ENCODE measurements around the gene PIK3CB.
"Not testable (repeated sequence)": the region's sequence is repeated elsewhere in the genome, so short reads cannot be mapped to it uniquely, and the experiment has no call there.

The PIK3CB gene

DNA sequence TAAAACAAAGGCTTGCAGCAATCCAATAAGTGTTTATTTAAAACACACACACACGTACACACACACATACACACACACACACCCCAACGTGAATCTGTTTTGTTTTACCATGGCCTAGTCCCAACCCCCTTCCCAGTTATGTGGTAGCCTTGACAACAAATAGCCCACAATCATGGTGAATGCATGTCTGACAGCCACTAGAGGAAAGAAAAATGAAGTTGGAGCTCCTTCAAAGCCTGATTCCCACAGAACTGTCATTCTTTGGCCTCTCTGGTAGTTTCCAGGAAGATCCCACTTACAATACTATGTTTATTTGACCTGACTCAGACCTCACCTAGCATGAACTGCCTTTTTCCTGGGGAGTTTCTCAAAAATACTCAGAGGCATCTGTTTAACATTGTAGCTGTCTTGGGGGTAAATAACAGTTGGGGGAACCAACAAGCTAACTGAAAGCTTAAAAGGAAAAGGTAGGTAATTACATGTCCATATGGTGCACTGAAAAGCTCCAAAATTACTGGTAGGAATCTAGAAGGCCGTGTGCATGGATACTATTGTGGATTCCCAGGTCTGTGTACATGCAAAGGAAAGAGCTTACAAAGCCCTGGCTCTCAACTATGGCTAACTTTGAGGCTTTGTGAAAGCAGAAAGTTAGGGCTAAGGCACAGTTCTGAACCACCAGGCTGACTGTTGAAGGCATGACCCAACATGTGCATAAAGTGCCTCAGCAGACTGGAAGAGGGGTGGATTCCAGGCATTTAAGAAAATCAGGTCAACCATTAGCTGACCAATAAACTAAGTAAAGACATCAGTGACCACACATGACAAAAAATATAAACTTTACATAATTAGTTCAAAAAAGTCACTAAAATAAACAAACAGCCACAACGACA lies 160.8 kb downstream of the PIK3CB start:
- no peak for DNase-seq

- DNase-seq: no peak
Observed at GRCh38 chr3:138670407-138670806, 164.3 kb downstream of the PIK3CB start.

GRCh38 chr3:138668107-138668506 lies 166.6 kb downstream of the PIK3CB start:
- no peak for DNase-seq

DNA sequence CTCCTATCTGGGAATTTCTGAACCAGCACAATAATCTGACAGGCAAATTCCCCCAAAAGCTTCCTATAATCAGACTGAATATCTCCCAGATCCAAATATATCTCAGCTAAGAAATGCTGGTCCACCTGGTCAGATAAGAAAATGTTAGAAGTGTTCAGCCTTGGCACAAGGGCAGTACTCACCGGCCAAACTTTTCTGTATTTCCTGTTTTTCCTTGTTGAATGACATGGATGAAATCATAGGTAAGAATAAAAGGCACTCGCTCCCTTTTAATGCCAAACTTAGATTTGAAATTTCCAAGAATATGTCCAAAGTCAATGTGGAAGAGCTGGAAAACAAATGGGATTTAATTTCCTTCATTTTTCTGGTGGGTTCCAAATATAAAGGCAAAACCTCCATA lies 177.2 kb downstream of the PIK3CB start:
- DNase-seq: no peak

GRCh38 chr3:138653567-138653966 lies 181.2 kb downstream of the PIK3CB start:
- DNase-seq: no peak

- no peak for DNase-seq
Observed at GRCh38 chr3:138649134-138649533, 185.6 kb downstream of the PIK3CB start.

GRCh38 chr3:138646513-138646912 lies 188.2 kb downstream of the PIK3CB start:
- DNase-seq: no peak

GRCh38 chr3:138646008-138646407 lies 188.7 kb downstream of the PIK3CB start:
- DNase-seq: no peak

DNA sequence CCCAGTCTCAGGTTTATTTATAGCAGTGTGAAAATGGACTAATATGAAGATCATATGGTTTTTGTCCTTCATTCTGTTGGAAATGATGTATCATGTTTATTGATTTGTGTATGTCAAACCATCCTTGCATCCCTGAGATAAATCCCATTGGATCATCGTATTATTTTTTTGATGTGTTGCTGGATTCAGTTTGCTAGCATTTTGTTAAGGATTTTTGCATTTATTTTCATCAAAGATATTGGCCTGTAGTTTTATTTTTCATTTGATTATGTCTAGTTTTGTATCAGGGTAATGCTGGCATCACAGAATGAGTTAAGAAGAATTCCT lies 191.8 kb downstream of the PIK3CB start:
- DNase-seq: no peak

- no peak for DNase-seq
Observed at GRCh38 chr3:138642226-138642926, 192.4 kb downstream of the PIK3CB start.

- no peak for DNase-seq
Observed at GRCh38 chr3:138640537-138640936, 194.2 kb downstream of the PIK3CB start.

DNA sequence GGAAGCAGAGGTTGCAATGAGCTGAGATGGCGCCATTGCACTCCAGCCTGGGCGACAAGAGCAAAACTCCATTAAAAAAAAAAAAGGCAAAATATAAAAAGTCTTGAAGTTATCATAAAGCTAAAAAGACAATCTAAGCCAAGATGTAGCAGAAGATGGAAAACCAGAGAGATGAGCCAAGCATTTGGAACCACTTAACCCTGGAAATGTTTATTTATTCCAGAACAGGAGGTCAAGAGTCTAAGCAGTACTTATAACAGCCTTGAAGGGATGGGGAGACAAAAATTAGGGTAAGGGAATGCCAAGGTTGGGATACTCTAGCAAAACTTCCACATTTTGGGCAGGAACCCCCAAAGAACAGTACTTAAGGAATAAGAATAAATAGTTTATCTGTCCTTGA lies 196.1 kb downstream of the PIK3CB start:
- no peak for DNase-seq

- no peak for DNase-seq
Observed at GRCh38 chr3:138629526-138629925, 205.2 kb downstream of the PIK3CB start.

GRCh38 chr3:138625707-138626365 lies 208.9 kb downstream of the PIK3CB start:
- no peak for DNase-seq

- DNase-seq: no peak
Observed at GRCh38 chr3:138624518-138624917, 210.2 kb downstream of the PIK3CB start.

DNA sequence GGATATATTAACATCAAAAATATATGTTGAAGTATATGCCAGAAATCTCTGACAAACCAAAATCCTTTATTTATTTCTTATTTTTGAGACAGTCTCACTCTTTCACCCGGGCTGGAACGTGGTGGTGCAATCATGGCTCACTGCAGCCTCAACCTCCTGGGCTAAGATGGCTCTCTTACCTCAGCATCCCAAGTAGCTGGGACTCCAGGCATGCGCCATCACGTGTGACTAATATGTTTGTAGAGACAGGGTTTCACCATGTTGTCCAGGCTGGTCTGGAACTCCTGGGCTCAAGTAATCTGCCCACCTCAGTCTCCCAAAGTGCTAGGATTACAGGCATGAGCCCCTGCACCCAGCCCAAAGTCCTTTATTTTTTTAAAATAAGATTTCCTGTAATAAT lies 214.3 kb downstream of the PIK3CB start:
- DNase-seq: no peak

DNA sequence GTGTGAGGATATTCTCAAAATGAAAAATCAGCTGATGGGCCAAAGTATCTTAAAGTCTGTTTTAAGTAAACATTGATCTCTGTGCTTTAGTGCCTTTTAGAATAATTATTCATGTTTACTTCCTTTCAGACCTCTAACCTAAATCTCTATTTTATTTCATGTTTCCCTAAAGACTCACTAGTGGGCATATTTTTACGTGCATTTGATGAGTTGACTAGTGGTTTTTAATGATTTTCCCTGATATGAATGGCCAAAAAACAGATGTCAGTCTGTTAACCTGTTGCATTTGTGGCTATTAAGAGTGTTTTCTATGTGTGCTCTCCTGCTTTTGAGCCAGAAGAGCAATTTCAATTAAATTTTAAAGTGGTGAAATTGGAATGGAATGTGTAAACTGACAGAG lies 219.3 kb downstream of the PIK3CB start:
- no peak for DNase-seq

- DNase-seq: no peak
Observed at GRCh38 chr3:138609898-138610266, 224.8 kb downstream of the PIK3CB start.

DNA sequence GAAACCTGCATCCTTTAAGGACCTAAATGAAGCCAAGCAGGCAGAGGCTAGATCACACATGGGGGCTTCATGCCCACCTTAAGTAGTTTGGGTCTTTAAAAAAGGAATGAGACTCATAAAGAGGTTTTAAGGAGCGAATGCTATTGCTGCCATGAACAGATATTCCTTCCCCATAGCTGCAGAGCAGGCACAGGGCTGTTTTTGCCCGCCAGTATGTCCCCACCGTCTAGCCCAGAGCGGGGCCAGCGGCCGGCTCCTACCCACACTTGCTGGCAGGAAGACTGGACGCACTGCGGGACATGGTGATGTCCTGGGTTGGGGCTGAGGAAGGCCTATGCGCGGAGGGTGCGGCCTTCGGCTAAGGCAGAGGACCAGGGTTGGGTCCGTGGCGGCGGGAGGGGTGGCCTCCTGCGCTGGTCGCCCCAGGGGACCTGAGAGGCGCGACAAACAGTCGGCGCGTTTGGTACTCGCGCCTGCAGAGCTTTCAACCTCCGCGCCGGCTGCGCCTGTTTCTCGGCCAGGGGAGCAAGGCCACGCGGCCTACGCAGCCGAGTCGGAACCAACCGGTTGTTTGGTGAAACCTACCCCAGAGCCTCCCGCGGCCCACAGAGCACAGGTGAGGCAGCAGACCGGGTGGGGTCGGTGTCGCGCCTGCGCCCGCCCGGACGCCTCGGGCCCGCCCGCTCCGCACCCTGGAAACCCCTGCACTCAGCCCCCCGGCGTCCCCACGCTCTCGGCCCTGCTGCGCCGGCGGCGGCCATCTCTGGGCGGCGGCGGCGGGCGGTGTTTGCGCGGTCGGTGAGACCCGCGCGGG lies 226.2 kb downstream of the PIK3CB start, which contains the start of gene FAIM:
Gene FAIM, plus strand, starts transcription at position 450 of the 814 bp plus-strand sequence. CDS start 10,956 bp downstream, outside the sequence.
- DNase-seq: peak; percentile 8 to 54

- DNase-seq: not testable (repeated sequence)
Observed at GRCh38 chr3:138604106-138604595, 230.6 kb downstream of the PIK3CB start.
